Chondrocyte (in vitro differentiated cells): ENCODE results near the gene LMNA. TPM values are rescaled to one million over a fixed set of nuclear protein-coding genes. Genes with fewer than 3 reads are reported as not detected.

Experiments
- DNase-seq: peaks from one replicate; pipeline ENCODE4 v3.0.0; 2021; ENCODE audit warnings: mixed read lengths, low spot score
- H3K27ac Mint-ChIP-seq: one replicate; pipeline ENCODE4 v1.8.0; 2021; ENCODE audit warnings: mild to moderate bottlenecking, moderate library complexity, mixed read lengths; ENCODE audit not compliant: unreplicated experiment
- H3K27me3 Mint-ChIP-seq: 2 replicates; pipeline ENCODE4 v1.8.0; 2021; ENCODE audit warnings: low read depth, mixed read lengths
- H3K36me3 Mint-ChIP-seq: 2 replicates; pipeline ENCODE4 v1.8.0; 2021; ENCODE audit warnings: low read depth, mixed read lengths
- H3K4me1 Mint-ChIP-seq: 2 replicates; pipeline ENCODE4 v1.8.0; 2021; ENCODE audit warnings: low read depth, mild to moderate bottlenecking, mixed read lengths
- H3K4me3 Mint-ChIP-seq: one replicate; pipeline ENCODE4 v1.8.0; 2021; ENCODE audit warnings: mild to moderate bottlenecking, moderate library complexity, mixed read lengths; ENCODE audit not compliant: unreplicated experiment
- H3K9me3 Mint-ChIP-seq: 2 replicates; pipeline ENCODE4 v1.8.0; 2021; ENCODE audit warnings: low read depth, mixed read lengths
- total RNA-seq: library from RNA; stranded (reverse); gene quantifications from 3 replicates; pipeline ENCODE4 v1.2.1, GENCODE V29; 2021
- TF ChIP-seq, protein P1 (sequence below): fragments of 200-600 bp; sonication (generic); IDR thresholded peaks from 2 replicates; pipeline ENCODE4 v1.5.0; 2021; ENCODE audit warnings: antibody characterized with exemption, mild to moderate bottlenecking, moderate library complexity

Gene LMNA
- total RNA-seq, 1 donor from 2014 or later, result 675 TPM

DNA sequence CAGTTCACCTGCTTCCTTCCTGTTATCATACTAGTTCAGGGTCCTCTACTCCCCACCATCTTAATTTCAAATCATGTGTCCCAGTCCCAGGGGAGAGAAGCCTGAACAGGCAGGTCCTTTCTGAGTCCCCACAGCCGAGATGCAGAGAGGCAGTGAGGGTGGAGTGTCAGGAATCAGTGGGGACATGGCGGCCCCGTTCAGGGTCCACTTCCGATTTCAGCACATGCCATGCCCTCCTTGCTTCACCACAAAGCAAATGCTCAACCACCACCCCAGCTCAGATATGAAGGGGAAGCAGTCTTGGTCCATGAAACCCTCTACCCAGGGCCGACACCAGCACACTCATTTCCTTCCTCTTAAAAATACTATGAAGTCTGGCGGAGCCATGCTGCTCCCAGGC is 33.7 kb downstream of the LMNA start:
- Mint-ChIP-seq H3K36me3 (peaks cover 2% of the 10 kb centered on the region), H3K27ac (no peak overlapping the region), H3K9me3 (no peaks in the 10 kb centered on the region), H3K4me3 (no peak overlapping the region), H3K27me3 (peaks cover 2% of the 10 kb centered on the region), H3K4me1 (peaks cover 30% of the 10 kb centered on the region)
- TF ChIP-seq, protein P1, sequence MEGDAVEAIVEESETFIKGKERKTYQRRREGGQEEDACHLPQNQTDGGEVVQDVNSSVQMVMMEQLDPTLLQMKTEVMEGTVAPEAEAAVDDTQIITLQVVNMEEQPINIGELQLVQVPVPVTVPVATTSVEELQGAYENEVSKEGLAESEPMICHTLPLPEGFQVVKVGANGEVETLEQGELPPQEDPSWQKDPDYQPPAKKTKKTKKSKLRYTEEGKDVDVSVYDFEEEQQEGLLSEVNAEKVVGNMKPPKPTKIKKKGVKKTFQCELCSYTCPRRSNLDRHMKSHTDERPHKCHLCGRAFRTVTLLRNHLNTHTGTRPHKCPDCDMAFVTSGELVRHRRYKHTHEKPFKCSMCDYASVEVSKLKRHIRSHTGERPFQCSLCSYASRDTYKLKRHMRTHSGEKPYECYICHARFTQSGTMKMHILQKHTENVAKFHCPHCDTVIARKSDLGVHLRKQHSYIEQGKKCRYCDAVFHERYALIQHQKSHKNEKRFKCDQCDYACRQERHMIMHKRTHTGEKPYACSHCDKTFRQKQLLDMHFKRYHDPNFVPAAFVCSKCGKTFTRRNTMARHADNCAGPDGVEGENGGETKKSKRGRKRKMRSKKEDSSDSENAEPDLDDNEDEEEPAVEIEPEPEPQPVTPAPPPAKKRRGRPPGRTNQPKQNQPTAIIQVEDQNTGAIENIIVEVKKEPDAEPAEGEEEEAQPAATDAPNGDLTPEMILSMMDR, result no peak
- DNase-seq, result no peak

DNA sequence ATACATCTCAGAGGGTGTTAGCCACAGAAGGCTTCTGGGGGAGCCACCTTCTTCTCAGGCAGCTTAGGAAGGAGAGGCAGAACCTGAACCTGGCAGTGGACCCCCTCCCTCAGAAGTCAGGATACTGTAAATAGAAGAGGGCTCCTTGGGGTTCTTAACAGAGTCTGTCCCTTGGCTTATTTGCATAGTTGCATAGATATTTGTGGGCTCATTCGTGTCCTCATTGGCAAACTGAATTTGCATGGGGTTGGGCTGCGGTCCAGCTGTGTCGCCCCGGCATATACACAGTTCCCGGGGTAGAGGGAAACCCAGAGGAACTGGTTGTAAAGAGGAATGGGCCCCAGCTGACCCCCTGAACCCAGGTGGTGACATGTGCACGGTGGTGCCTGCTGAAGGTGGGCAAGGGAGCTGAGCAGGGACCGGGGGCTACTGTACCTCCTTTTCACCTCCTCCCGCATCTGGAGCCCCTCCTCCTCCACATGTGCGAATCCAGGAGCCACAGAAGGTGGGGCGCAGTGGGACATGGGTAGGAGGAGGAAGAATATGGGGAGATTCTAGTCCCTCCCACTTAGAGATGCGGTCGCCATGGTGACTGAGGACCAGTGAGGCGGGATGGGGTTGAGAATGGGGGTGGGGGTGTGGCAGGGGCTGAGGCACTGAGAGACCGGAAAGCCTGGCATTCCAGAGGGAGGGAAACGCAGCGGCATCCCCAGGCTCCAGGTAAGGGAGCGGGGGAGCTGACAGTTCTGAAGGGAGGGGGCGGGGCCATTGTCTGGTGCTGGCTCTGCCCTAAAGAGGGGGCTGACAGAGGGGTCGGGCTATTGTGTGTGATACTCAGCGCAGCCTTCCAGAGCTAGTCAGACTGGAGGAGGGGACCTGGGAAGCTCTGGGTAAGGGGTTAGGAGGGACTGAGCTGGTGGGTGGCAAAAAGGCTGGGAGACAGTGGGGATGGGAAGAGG is 35.1 kb downstream of the LMNA start:
- no peak overlapping the region for H3K4me3 Mint-ChIP-seq
- no peak overlapping the region for H3K27ac Mint-ChIP-seq
- H3K9me3 Mint-ChIP-seq, result no peaks in the 10 kb centered on the region
- no peaks in the 10 kb centered on the region for H3K36me3 Mint-ChIP-seq
- H3K27me3 Mint-ChIP-seq, result peaks cover 4% of the 10 kb centered on the region
- no peak for DNase-seq
- H3K4me1 Mint-ChIP-seq, result peaks cover 20% of the 10 kb centered on the region
- TF ChIP-seq, protein P1, result no peak

DNA sequence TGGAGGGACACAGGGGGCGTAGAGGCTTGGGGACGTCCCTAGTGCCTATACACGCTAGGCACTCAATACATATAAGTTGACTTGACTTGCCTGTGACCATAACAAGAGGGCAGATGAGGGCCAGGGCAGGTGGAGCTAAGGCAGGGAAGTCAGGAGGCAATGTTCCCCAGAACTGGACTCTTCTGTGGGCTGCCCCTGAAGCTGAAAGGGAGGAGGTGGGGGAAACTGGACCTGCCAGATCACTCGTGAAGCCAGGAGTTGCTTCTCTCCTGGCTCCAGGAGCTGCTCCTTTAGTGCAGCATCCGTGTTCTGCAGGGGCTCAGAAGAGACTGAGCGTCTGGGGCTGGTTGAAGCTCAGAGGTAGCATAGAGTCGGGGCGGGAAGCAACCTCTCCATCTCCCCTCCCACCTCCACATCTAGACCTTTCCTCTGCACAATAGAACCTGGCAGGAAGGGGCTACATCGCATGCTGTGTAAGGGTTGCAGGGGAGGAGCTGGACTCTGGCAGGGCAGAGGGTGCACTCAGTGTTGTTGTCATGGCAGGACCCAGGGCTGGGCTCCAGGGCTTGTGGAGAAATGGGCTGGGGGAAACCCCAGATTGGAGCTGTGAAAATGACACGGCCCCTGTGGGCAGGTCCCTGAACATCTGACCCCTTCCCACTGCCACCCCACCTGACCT is 36.0 kb downstream of the LMNA start:
- no peak for DNase-seq
- peaks cover 4% of the 10 kb centered on the region for H3K27me3 Mint-ChIP-seq
- H3K4me3 Mint-ChIP-seq, result no peak overlapping the region
- no peaks in the 10 kb centered on the region for H3K36me3 Mint-ChIP-seq
- TF ChIP-seq, protein P1, result no peak
- H3K27ac Mint-ChIP-seq, result no peak overlapping the region
- no peaks in the 10 kb centered on the region for H3K9me3 Mint-ChIP-seq
- H3K4me1 Mint-ChIP-seq, result peaks cover 15% of the 10 kb centered on the region

DNA sequence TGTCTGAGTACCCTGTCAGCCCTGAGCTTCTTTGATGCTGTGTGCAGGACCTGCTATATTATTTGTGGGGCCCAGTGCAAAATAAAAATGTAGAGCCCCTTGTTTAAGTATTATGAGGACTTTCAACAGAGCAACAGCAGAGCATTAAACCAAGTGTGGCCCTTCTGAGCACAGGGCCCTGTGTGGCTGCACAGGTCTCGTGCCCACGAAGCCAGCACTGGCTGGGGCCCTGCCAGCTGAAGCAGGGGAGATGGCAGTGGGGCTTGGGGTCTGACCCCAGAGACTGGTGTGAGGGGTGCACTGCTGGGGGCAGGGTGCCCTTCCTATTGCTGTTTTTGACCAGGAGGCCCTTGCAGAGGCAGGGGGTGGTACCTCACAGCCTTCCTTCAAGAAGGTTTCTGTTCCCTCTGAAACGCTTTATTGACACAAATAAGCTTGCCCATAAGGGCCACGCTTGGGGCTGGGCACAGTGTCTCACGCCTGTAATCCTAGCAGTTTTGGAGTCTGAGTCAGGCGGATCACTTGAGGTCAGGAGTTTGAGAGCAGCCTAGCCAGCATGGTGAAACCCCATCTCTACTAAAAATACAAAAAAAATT is 36.7 kb downstream of the LMNA start:
- Mint-ChIP-seq H3K36me3 (no peaks in the 10 kb centered on the region), H3K27ac (no peak overlapping the region), H3K4me1 (peaks cover 8% of the 10 kb centered on the region), H3K27me3 (peaks cover 2% of the 10 kb centered on the region), H3K4me3 (no peak overlapping the region), H3K9me3 (no peaks in the 10 kb centered on the region)
- TF ChIP-seq, protein P1, result no peak
- no peak for DNase-seq

DNA sequence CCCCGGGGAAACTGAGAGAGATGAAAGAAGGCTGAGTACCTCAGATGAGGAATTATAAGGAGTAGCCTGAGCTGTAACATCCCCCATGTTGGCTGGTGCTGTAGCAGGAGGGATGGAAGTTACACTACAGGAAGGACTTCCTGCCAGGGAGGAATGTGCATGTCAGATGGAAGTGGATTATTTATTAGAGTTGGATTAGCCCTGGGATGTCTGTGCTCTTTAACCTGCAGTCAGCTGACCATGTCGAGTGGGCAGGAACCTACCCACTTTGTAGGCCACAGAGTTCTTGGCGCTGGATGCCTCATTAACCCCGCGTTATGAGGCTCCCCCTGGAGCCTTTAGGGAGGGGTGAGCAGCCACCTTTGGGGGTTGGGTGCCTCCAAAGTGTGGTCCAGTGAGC is 38.1 kb downstream of the LMNA start:
- Mint-ChIP-seq H3K4me3 (no peak overlapping the region), H3K9me3 (no peaks in the 10 kb centered on the region), H3K27me3 (peaks cover 6% of the 10 kb centered on the region), H3K4me1 (no peaks in the 10 kb centered on the region), H3K36me3 (peaks cover 2% of the 10 kb centered on the region), H3K27ac (no peak overlapping the region)
- TF ChIP-seq, protein P1, result no peak
- no peak for DNase-seq
